IgD-negative memory B cell (primary cell): ENCODE data around the gene STAB2. TPM values are rescaled to one million over a fixed set of nuclear protein-coding genes. Genes with fewer than 3 reads are reported as not detected.

Experiments used
- H3K27ac Mint-ChIP-seq, 3 donors: one replicate each; pipeline ENCODE4 v1.8.0; 2020 to 2022; ENCODE audit warnings: mild to moderate bottlenecking in 3 of 3, mixed read lengths in 3 of 3, moderate library complexity in 1 of 3
- H3K27me3 Mint-ChIP-seq: one replicate; pipeline ENCODE4 v1.8.0; 2021; ENCODE audit warnings: mixed read lengths
- H3K36me3 Mint-ChIP-seq: one replicate; pipeline ENCODE4 v1.8.0; 2020; ENCODE audit warnings: mild to moderate bottlenecking, mixed read lengths
- H3K4me1 Mint-ChIP-seq, 3 donors: one replicate each; pipeline ENCODE4 v1.8.0; 2020 to 2022; ENCODE audit warnings: mixed read lengths in 3 of 3, mild to moderate bottlenecking in 1 of 3
- H3K4me3 Mint-ChIP-seq, 4 donors: one replicate each; pipeline ENCODE4 v1.8.0; 2020 to 2022; ENCODE audit warnings: mild to moderate bottlenecking in 4 of 4, mixed read lengths in 4 of 4, moderate library complexity in 3 of 4
- H3K9me3 Mint-ChIP-seq, 3 donors: one replicate each; pipeline ENCODE4 v1.8.0; 2020 to 2021; ENCODE audit warnings: mixed read lengths in 3 of 3, mild to moderate bottlenecking in 1 of 3
- polyA plus RNA-seq: library from polyadenylated mRNA; unstranded; fragments of 300-500 nt; fragmentation: Illumina TruSeq; gene quantifications from one replicate; pipeline ENCODE4 v1.2.3, GENCODE V29; 2021

The STAB2 gene
- polyA plus RNA-seq, 1 donor from 2014 or later, result not detected

- peaks cover 2 to 23% (median 15%) of the 10 kb centered on the region in 3 donors for H3K9me3 Mint-ChIP-seq
- no peak overlapping the region for H3K4me3 Mint-ChIP-seq
- H3K27me3 Mint-ChIP-seq, result peaks cover 32% of the 10 kb centered on the region
- H3K27ac Mint-ChIP-seq, result no peak overlapping the region
- H3K4me1 Mint-ChIP-seq, result no peaks in the 10 kb centered on the region
- peaks cover 4% of the 10 kb centered on the region for H3K36me3 Mint-ChIP-seq
These were observed 20.7 kb upstream of the STAB2 start for GRCh38 chr12:103566398-103566797.

DNA sequence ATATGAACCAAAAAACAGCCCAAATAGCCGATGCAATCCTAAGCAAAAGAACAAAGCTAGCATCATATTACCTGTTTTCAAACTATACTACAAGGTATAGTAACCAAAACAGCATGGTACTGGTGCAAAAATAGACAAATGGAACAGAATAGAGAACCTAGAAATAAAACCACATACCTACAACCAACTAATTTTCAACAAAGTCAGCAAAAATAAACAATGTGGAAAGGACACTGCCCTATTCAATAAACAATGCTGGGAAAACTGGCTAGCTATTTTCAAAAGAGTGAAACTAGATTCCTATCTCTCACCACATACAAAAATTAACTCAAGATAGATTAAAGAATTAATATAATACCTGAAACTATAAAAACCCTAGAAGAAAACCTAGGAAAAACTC is 17.8 kb upstream of the STAB2 start:
- Mint-ChIP-seq H3K4me3 (no peak overlapping the region), H3K27me3 (peaks cover 50% of the 10 kb centered on the region), H3K4me1 (no peaks in the 10 kb centered on the region), H3K27ac (no peak overlapping the region), H3K36me3 (peaks cover 2% of the 10 kb centered on the region), H3K9me3 (peaks cover 2 to 23% (median 15%) of the 10 kb centered on the region in 3 donors)

GRCh38 chr12:103571286-103571685 is 15.8 kb upstream of the STAB2 start:
- Mint-ChIP-seq H3K9me3 (peaks cover 2 to 13% (median 6%) of the 10 kb centered on the region in 3 donors), H3K36me3 (no peaks in the 10 kb centered on the region), H3K27ac (no peak overlapping the region), H3K27me3 (peaks cover 66% of the 10 kb centered on the region), H3K4me3 (no peak overlapping the region), H3K4me1 (peaks cover 0 to 5% (median 4%) of the 10 kb centered on the region in 3 donors)

GRCh38 chr12:103572312-103573045 is 14.6 kb upstream of the STAB2 start:
- H3K27ac Mint-ChIP-seq, result no peak overlapping the region
- peaks cover 67% of the 10 kb centered on the region for H3K27me3 Mint-ChIP-seq
- peaks cover 0 to 4% (median under 1%) of the 10 kb centered on the region in 3 donors for H3K9me3 Mint-ChIP-seq
- no peaks in the 10 kb centered on the region for H3K36me3 Mint-ChIP-seq
- peaks cover 0 to 5% (median 4%) of the 10 kb centered on the region in 3 donors for H3K4me1 Mint-ChIP-seq
- H3K4me3 Mint-ChIP-seq, result no peak overlapping the region

DNA sequence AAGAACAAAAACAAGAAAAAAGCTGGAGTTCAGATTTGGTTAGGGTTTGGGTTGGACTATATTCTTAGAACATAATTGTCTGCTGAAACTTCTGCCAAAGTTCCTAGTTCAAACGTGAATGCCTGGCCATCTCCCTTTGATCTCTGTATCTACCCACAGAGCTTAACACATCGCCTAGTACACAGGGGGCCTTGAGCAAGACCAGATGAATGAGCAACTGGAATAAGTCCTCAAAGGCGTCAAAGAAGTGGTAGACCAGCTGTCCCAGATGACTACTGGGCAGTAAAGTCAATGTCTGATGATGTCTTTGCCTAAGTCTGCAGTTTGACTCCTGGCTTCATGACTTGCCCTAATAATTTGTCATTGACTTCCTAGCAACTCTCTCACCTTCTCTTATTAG is 13.9 kb upstream of the STAB2 start:
- peaks cover 61% of the 10 kb centered on the region for H3K27me3 Mint-ChIP-seq
- no peak overlapping the region for H3K27ac Mint-ChIP-seq
- H3K9me3 Mint-ChIP-seq, result peaks cover 0 to 4% (median 0%) of the 10 kb centered on the region in 3 donors
- no peak overlapping the region for H3K4me3 Mint-ChIP-seq
- H3K36me3 Mint-ChIP-seq, result no peaks in the 10 kb centered on the region
- peaks cover 0 to 5% (median 4%) of the 10 kb centered on the region in 3 donors for H3K4me1 Mint-ChIP-seq

DNA sequence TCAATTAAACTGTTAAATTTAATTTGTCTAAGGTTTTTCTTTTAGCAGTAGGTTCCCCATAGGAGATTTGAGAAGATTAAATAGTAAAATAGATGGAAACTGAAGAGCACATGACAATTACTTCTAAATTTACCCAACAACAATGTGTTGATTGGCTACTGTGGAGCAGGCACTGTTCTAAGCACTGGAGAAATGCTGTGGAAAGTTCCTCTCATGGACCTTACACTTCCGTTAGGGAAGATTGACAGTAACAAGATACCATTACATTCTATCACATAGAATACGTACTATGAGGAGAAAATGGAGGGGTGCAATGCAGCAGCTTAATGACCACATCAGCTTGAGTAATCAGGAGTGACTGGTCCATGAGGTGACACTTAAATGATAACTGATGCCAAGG is 8.1 kb upstream of the STAB2 start:
- Mint-ChIP-seq H3K4me1 (peaks cover 0 to 5% (median 4%) of the 10 kb centered on the region in 3 donors), H3K36me3 (no peaks in the 10 kb centered on the region), H3K27me3 (peaks cover 39% of the 10 kb centered on the region), H3K9me3 (no peaks in the 10 kb centered on the region), H3K4me3 (no peak overlapping the region), H3K27ac (no peak overlapping the region)

DNA sequence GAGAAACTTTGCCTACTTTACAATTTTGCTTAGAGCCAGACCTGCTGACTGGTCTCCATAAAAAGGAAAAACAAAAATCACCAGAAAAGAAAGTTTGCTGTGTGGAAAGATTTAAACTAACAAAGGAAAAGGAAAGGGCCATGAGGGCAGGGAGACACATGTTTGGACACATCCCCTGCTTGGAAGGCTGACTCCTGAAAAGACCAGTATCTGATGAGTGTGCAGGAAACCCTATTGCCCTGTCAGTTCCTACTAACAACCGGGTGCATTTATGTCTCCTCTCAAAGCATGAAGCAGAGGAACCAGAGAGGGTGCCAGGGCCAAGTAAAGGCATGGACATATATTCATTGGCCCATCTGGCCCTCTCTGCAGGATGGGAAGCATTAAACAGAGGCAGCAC is 7.0 kb upstream of the STAB2 start:
- Mint-ChIP-seq H3K27ac (no peak overlapping the region), H3K4me3 (no peak overlapping the region), H3K4me1 (peaks cover 0 to 4% (median 2%) of the 10 kb centered on the region in 3 donors), H3K9me3 (no peaks in the 10 kb centered on the region), H3K36me3 (no peaks in the 10 kb centered on the region), H3K27me3 (peaks cover 33% of the 10 kb centered on the region)

GRCh38 chr12:103583008-103583407 is 4.1 kb upstream of the STAB2 start:
- H3K27ac Mint-ChIP-seq, result no peak overlapping the region
- no peaks in the 10 kb centered on the region for H3K36me3 Mint-ChIP-seq
- no peaks in the 10 kb centered on the region for H3K4me1 Mint-ChIP-seq
- H3K27me3 Mint-ChIP-seq, result peaks cover 19% of the 10 kb centered on the region
- no peak overlapping the region for H3K4me3 Mint-ChIP-seq
- H3K9me3 Mint-ChIP-seq, result no peaks in the 10 kb centered on the region

- Mint-ChIP-seq H3K4me3 (no peak overlapping the region), H3K9me3 (no peaks in the 10 kb centered on the region), H3K27me3 (peaks cover 9% of the 10 kb centered on the region), H3K27ac (no peak overlapping the region), H3K36me3 (no peaks in the 10 kb centered on the region), H3K4me1 (no peaks in the 10 kb centered on the region)
These were observed 941 bp upstream of the STAB2 start for GRCh38 chr12:103586132-103586531.

DNA sequence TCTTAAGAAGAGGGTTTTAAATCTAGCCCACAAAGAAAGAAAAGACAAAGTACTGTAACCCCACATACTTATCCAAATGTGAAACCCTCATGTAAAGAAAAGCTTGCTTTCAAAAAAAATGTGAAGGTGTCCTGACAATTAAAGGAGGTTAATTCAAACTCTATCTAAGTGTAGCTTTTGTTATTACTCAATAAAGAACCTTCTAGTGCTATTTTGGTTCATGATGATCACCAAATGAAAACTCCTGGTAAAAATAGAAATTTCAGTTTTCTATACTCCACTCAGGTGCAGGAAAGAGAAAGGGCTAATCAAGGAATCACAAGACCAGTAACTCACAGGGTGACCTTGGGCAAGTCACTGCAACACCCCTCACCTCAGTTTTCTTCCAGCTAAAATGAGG is 1.6 kb downstream of the STAB2 start:
- H3K4me1 Mint-ChIP-seq, result no peaks in the 10 kb centered on the region
- no peak overlapping the region for H3K4me3 Mint-ChIP-seq
- no peaks in the 10 kb centered on the region for H3K36me3 Mint-ChIP-seq
- H3K27me3 Mint-ChIP-seq, result peaks cover 5% of the 10 kb centered on the region
- peaks cover 1 to 9% (median 3%) of the 10 kb centered on the region in 3 donors for H3K9me3 Mint-ChIP-seq
- no peak overlapping the region for H3K27ac Mint-ChIP-seq

GRCh38 chr12:103589517-103589916 is 2.4 kb downstream of the STAB2 start:
- Mint-ChIP-seq H3K9me3 (peaks cover 1 to 9% (median 3%) of the 10 kb centered on the region in 3 donors), H3K4me1 (no peaks in the 10 kb centered on the region)

DNA sequence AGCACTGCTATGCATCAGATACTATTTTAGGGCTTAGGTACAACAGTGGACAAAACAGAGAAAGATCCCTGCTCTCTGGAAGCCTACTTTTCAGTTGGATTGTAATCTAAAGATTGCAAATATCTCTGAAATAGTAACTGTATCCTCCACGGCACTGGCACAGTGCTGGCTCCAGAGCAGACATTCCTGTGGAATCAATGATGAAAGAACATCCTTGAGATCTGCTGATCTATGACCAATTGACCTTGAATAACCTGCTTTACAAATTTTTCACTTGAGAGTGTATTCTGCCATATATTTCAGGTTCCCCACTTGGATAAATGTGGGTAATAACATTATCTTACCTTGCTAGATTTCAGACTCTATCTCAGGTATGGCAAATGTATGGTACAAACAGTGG is 3.2 kb downstream of the STAB2 start:
- no peak overlapping the region for H3K4me3 Mint-ChIP-seq

More at GRCh38 chr12:103589517-103589916, 2.4 kb downstream of the STAB2 start:
- Mint-ChIP-seq H3K4me3 (no peak overlapping the region), H3K27me3 (peaks cover 2% of the 10 kb centered on the region), H3K27ac (no peak overlapping the region), H3K36me3 (no peaks in the 10 kb centered on the region)

GRCh38 chr12:103596981-103597380 is 9.9 kb downstream of the STAB2 start:
- H3K27ac Mint-ChIP-seq, result no peak overlapping the region
- H3K4me1 Mint-ChIP-seq, result no peaks in the 10 kb centered on the region
- peaks cover under 1% of the 10 kb centered on the region for H3K36me3 Mint-ChIP-seq
- no peak overlapping the region for H3K4me3 Mint-ChIP-seq
- peaks cover 1 to 9% (median 3%) of the 10 kb centered on the region in 3 donors for H3K9me3 Mint-ChIP-seq
- H3K27me3 Mint-ChIP-seq, result no peaks in the 10 kb centered on the region

More for the DNA sequence above, 3.2 kb downstream of the STAB2 start:
- Mint-ChIP-seq H3K27ac (no peak overlapping the region), H3K36me3 (no peaks in the 10 kb centered on the region), H3K27me3 (no peaks in the 10 kb centered on the region), H3K4me1 (no peaks in the 10 kb centered on the region), H3K9me3 (peaks cover 1 to 9% (median 3%) of the 10 kb centered on the region in 3 donors)

- peaks cover 2% of the 10 kb centered on the region for H3K36me3 Mint-ChIP-seq
- H3K4me3 Mint-ChIP-seq, result no peak overlapping the region
- no peak overlapping the region for H3K27ac Mint-ChIP-seq
- no peaks in the 10 kb centered on the region for H3K27me3 Mint-ChIP-seq
- H3K9me3 Mint-ChIP-seq, result no peaks in the 10 kb centered on the region
- no peaks in the 10 kb centered on the region for H3K4me1 Mint-ChIP-seq
These were observed 12.2 kb downstream of the STAB2 start for GRCh38 chr12:103599274-103599673.

DNA sequence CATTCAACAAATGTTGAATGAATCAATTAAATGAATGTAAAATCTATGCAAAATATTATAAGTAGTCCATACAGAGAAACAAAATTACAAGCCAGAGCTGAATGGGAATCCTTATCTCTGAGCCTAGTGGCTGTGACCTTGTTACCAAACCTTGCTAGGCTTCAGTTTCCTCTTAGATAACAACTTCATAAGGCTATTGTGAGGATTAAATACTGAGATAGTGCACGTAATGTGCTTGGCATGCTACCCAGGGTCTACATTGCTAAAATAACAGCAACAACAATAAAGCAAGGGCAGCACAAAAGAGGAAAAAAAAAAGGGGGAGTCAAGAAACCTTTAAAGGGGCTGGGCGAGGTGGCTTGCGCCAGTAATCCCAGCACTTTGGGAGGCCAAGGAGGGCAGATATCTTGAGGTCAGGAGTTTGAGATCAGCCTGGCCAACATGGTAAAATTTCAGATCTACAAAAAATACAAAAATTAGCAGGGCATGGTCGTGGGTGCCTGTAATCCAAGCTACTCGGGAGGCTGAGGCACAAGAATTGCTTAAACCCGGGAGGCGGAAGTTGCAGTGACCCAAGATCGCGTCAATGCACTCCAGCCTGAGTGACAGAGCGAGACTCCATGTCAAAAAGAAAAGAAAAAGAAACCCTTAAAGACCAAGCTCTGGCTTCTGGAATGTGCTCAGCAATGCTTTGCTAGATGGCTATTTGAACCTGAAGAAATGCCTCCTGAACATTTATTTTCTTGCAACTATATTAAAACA is 14.1 kb downstream of the STAB2 start:
- no peaks in the 10 kb centered on the region for H3K27me3 Mint-ChIP-seq
- peaks cover 2% of the 10 kb centered on the region for H3K36me3 Mint-ChIP-seq
- H3K27ac Mint-ChIP-seq, result no peak overlapping the region
- peak overlapping the region in 1 of 4 donors; percentile 30 for H3K4me3 Mint-ChIP-seq
- H3K4me1 Mint-ChIP-seq, result no peaks in the 10 kb centered on the region
- peaks cover 0 to 2% (median 0%) of the 10 kb centered on the region in 3 donors for H3K9me3 Mint-ChIP-seq
